ENCODE results near the gene RIT2.

GRCh38 chr18:42864876-42865275, 250.6 kb downstream of the RIT2 start:
- TF ChIP-seq CTCF (IDR thresholded peaks at IDR 0.05; ENCODE audit: low read depth, low read length) (no peak), EZH2phosphoT487 (IDR thresholded peaks at IDR 0.05; ENCODE audit: low read depth) (no peak)

Data from OCI-LY3 (cell line).